Upper lobe of left lung (tissue), 6 donors: Measurements from ENCODE around the gene TP63. TPM values are rescaled to one million over a fixed set of nuclear protein-coding genes. Genes with fewer than 3 reads are reported as not detected.

Experiments
- ATAC-seq, 2 donors: fragments of 200-7000 bp; cut with Tn5 transposase; one replicate each; pipeline ENCODE4 v1.9.1; 2022; ENCODE audit warnings: mild to moderate bottlenecking in 2 of 2, moderate library complexity in 2 of 2; ENCODE audit not compliant: low FRiP score in 2 of 2
- DNase-seq, 2 donors: peaks; one replicate each; pipeline ENCODE4 v3.0.0-alpha.2; 2019 to 2020
- H3K27ac ChIP-seq, 4 donors: fragments of 200-600 bp; sonication (generic); one replicate each; pipeline ENCODE4 v1.5.1; 2016 to 2019
- H3K27me3 ChIP-seq, 4 donors: fragments of 200-600 bp; sonication (generic); one replicate each; pipeline ENCODE4 v1.5.1; 2017 to 2019
- H3K36me3 ChIP-seq, 4 donors: fragments of 200-600 bp; sonication (generic); one replicate each; pipeline ENCODE4 v1.5.1; 2016 to 2019
- H3K4me1 ChIP-seq, 4 donors: fragments of 200-600 bp; sonication (generic); one replicate each; pipeline ENCODE4 v1.5.1; 2018 to 2019
- H3K4me3 ChIP-seq, 4 donors: fragments of 200-600 bp; sonication (generic); one replicate each; pipeline ENCODE4 v1.5.1; 2017 to 2019; ENCODE audit warnings: mild to moderate bottlenecking in 2 of 4, moderate library complexity in 1 of 4
- H3K9me3 ChIP-seq, 4 donors: fragments of 200-600 bp; sonication (generic); one replicate each; pipeline ENCODE4 v1.5.1; 2018 to 2019
- CTCF ChIP-seq, 6 experiments: fragments of 450-650 bp in 4 of 6; fragments of 200-600 bp in 2 of 6; sonication (generic) in 2 of 6; IDR thresholded peaks; one replicate each; pipeline ENCODE4 v1.5.1; 2016 to 2019; ENCODE audit warnings: antibody characterized with exemption in 6 of 6
- EP300 ChIP-seq, 4 donors: sonication (generic); formaldehyde crosslinking; IDR thresholded peaks; one replicate each; pipeline ENCODE4 v1.5.1; 2017; ENCODE audit warnings: antibody characterized with exemption in 4 of 4, control low read depth in 2 of 4
- POLR2A ChIP-seq, 4 donors: fragments of 450-650 bp; IDR thresholded peaks; one replicate each; pipeline ENCODE4 v1.5.1; 2016 to 2017; ENCODE audit warnings: antibody characterized with exemption in 4 of 4, mild to moderate bottlenecking in 2 of 4
- POLR2AphosphoS5 ChIP-seq, 2 donors: sonication (generic); formaldehyde crosslinking; IDR thresholded peaks; one replicate each; pipeline ENCODE4 v1.5.1; 2017; ENCODE audit warnings: antibody characterized with exemption in 2 of 2
- WGBS, 2 donors: methylation state at CpG; one replicate each; pipeline ENCODE4 v1.1.5; 2017 to 2018; 5-methylcytosine and 5-hydroxymethylcytosine counted together
- total RNA-seq, 6 donors: library from RNA; depleted of rRNA in 4 of 6; stranded (reverse); fragments of >200 nt in 4 of 6; gene quantifications; one replicate each; pipeline versions ENCODE4 v1.1.0 to v1.2.1, GENCODE V29; 2016 to 2021
- donor health status: DM: no; HTN: no; CAD: no; lungs with moderate emphysema.
- donor health status: DM: no; HTN: yes; CAD: no; lungs with severe emphysema.

TP63 gene
- total RNA-seq, 6 donors from 2014 or later = 1.0 to 8.8 (median 2.8) TPM

- TF ChIP-seq EP300 (IDR thresholded peaks at IDR 0.05) (no peak), POLR2A (IDR thresholded peaks at IDR 0.05) (no peak), POLR2AphosphoS5 (IDR thresholded peaks at IDR 0.05) (no peak), CTCF (IDR thresholded peaks at IDR 0.05) (no peak)
- no peak for ATAC-seq
- Histone ChIP-seq H3K27ac (no peak overlapping the region), H3K9me3 (no peaks in the 10 kb centered on the region), H3K4me1 (no peaks in the 10 kb centered on the region), H3K4me3 (no peak overlapping the region), H3K36me3 (no peaks in the 10 kb centered on the region), H3K27me3 (no peaks in the 10 kb centered on the region)
- no peak for DNase-seq
- 96 to 100% methylated on average over 1 of the region's 1 CpG for WGBS, 2 donors
Measured at GRCh38 chr3:189703865-189704264, 72.7 kb downstream of the TP63 start.

- DNase-seq (no peak), ATAC-seq (no peak)
- H3K4me3 ChIP-seq = no peak overlapping the region
- H3K36me3 ChIP-seq = no peaks in the 10 kb centered on the region
- TF ChIP-seq CTCF (IDR thresholded peaks at IDR 0.05) = no peak
- no peaks in the 10 kb centered on the region for H3K27me3 ChIP-seq
- H3K27ac ChIP-seq = no peak overlapping the region
- 79 to 82% methylated on average over 3 of the region's 3 CpGs for WGBS, 2 donors
- peaks cover 0 to 10% (median 4%) of the 10 kb centered on the region in 4 donors for H3K4me1 ChIP-seq
- no peaks in the 10 kb centered on the region for H3K9me3 ChIP-seq
Measured at GRCh38 chr3:189708375-189708774, 77.2 kb downstream of the TP63 start.

- H3K9me3 ChIP-seq = no peaks in the 10 kb centered on the region
- no peak overlapping the region for H3K27ac ChIP-seq
- TF ChIP-seq EP300 (IDR thresholded peaks at IDR 0.05) (no peak), CTCF (IDR thresholded peaks at IDR 0.05) (no peak), POLR2AphosphoS5 (IDR thresholded peaks at IDR 0.05) (no peak), POLR2A (IDR thresholded peaks at IDR 0.05) (no peak)
- H3K4me1 ChIP-seq = peaks cover 0 to 10% (median 4%) of the 10 kb centered on the region in 4 donors
- no peaks in the 10 kb centered on the region for H3K36me3 ChIP-seq
- no peak overlapping the region for H3K4me3 ChIP-seq
- peak; percentile 61 to 94 for ATAC-seq
- no peaks in the 10 kb centered on the region for H3K27me3 ChIP-seq
- peak in 1 of 2 donors; percentile 23 for DNase-seq
Measured at GRCh38 chr3:189710620-189711402, 79.6 kb downstream of the TP63 start.

GRCh38 chr3:189712906-189713483 is 81.8 kb downstream of the TP63 start:
- no peak for TF ChIP-seq POLR2A (IDR thresholded peaks at IDR 0.05)
- TF ChIP-seq CTCF (IDR thresholded peaks at IDR 0.05) = no peak
- TF ChIP-seq EP300 (IDR thresholded peaks at IDR 0.05) = no peak
- TF ChIP-seq POLR2AphosphoS5 (IDR thresholded peaks at IDR 0.05) = no peak
- H3K4me3 ChIP-seq = no peak overlapping the region
- WGBS, 2 donors = 44 to 58% methylated on average over 2 of the region's 2 CpGs
- no peaks in the 10 kb centered on the region for H3K36me3 ChIP-seq
- DNase-seq (no peak), ATAC-seq (no peak)
- H3K27me3 ChIP-seq = no peaks in the 10 kb centered on the region
- H3K9me3 ChIP-seq = no peaks in the 10 kb centered on the region
- H3K27ac ChIP-seq = no peak overlapping the region
- peaks cover 0 to 10% (median 4%) of the 10 kb centered on the region in 4 donors for H3K4me1 ChIP-seq
